Neural progenitor cell (in vitro differentiated cells): Measurements from ENCODE around the gene OGDH.

Source experiments
- EZH2 ChIP-seq: fragments of 200-600 bp; sonication (generic); IDR thresholded peaks from 2 replicates; pipeline ENCODE4 v1.6.1; 2017; ENCODE audit warnings: antibody characterized with exemption, mild to moderate bottlenecking, moderate library complexity
- EZH2phosphoT487 ChIP-seq: fragments of 200-600 bp; sonication (generic); IDR thresholded peaks from 2 replicates; pipeline ENCODE4 v1.6.1; 2017; ENCODE audit warnings: antibody characterized with exemption
- TF ChIP-seq, protein P1 (sequence below): fragments of 200-600 bp; sonication (generic); IDR thresholded peaks from 2 replicates; pipeline ENCODE4 v1.5.1; 2017; ENCODE audit warnings: antibody characterized with exemption, mild to moderate bottlenecking

DNA sequence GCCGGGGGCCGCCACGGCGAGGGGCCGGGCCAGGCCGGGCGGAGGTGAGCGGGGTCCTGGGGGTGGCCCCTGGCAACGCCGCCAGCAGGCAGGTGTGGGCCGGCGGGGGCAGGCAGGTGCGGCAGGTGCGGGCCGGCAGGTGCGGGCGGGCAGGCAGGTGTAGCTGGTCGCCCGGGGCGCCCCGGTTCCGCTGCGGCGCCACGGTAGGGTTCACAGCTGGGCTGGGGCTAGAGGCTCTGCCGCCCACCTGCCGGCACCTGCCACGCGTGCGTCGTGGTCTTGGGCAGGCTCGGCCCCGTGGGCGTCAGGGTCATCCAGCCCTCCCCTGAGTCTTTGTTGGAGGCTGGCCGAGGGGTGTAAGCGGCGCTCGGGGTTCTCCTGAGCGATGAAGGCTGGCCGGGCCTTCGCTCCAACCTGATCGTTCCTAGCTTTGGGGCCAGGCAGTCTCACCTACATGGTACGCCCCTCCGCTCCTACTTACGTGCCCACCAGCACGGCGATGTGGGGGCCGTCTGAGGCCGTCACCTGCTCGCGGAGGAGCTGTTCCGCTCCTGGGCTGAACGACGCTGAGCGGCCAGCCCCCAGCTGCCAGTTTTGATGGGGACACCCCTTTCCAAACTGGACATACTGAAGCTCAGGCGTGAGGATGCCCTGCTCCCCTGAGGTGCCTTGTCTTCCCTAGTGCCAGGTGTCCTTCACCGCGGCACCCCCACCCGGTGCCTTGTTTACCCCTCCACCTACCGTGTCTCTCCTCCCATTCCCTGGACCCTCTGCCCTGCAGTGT, 142.7 kb downstream of the OGDH start:
- no peak for TF ChIP-seq EZH2
- TF ChIP-seq, protein P1, sequence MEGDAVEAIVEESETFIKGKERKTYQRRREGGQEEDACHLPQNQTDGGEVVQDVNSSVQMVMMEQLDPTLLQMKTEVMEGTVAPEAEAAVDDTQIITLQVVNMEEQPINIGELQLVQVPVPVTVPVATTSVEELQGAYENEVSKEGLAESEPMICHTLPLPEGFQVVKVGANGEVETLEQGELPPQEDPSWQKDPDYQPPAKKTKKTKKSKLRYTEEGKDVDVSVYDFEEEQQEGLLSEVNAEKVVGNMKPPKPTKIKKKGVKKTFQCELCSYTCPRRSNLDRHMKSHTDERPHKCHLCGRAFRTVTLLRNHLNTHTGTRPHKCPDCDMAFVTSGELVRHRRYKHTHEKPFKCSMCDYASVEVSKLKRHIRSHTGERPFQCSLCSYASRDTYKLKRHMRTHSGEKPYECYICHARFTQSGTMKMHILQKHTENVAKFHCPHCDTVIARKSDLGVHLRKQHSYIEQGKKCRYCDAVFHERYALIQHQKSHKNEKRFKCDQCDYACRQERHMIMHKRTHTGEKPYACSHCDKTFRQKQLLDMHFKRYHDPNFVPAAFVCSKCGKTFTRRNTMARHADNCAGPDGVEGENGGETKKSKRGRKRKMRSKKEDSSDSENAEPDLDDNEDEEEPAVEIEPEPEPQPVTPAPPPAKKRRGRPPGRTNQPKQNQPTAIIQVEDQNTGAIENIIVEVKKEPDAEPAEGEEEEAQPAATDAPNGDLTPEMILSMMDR: no peak
- TF ChIP-seq EZH2phosphoT487: no peak
